A172 (cell line): ENCODE results near the gene UBE2QL1. TPM values are rescaled to one million over a fixed set of nuclear protein-coding genes. Genes with fewer than 3 reads are reported as not detected.
A peak's percentile ranks its signal among the peaks of the same experiment; 100 is the strongest.

Source experiments
- DNase-seq: peaks from one replicate; pipeline ENCODE4 v3.0.0-alpha.2; 2015; ENCODE audit warnings: low spot score
- total RNA-seq: library from RNA; depleted of rRNA; stranded (reverse); fragments of >200 nt; shearing (Covaris generic); gene quantifications from 2 replicates; pipeline ENCODE4 v1.2.3, GENCODE V29; 2014; rRNA removed

UBE2QL1 gene
- total RNA-seq, result 0.65 and 1.9 TPM in 2 replicates

- peak; percentile 18 for DNase-seq
Measured at GRCh38 chr5:6448622-6449464, at the start of gene UBE2QL1. Gene UBE2QL1 (plus strand): TSS chr5:6448859. CDS start chr5:6448894, 35 bp downstream.

GRCh38 chr5:6399980-6400910 lies 48.4 kb upstream of the UBE2QL1 start:
- DNase-seq, result peak; percentile 76

- DNase-seq, result no peak
Measured at GRCh38 chr5:6401410-6401809, 47.2 kb upstream of the UBE2QL1 start.

- no peak for DNase-seq
Measured at GRCh38 chr5:6402939-6403338, 45.7 kb upstream of the UBE2QL1 start.

- no peak for DNase-seq
Measured at GRCh38 chr5:6403416-6403815, 45.2 kb upstream of the UBE2QL1 start.

- peak; percentile 69 for DNase-seq
Measured at GRCh38 chr5:6404129-6404528, 44.5 kb upstream of the UBE2QL1 start.

GRCh38 chr5:6405591-6405990 lies 43.1 kb upstream of the UBE2QL1 start:
- no peak for DNase-seq

GRCh38 chr5:6407558-6408259 lies 41.0 kb upstream of the UBE2QL1 start:
- DNase-seq, result no peak

- no peak for DNase-seq
Measured at GRCh38 chr5:6408260-6408596, 40.4 kb upstream of the UBE2QL1 start.

- DNase-seq, result peak; percentile 73
Measured at GRCh38 chr5:6408627-6409446, 39.8 kb upstream of the UBE2QL1 start.

- no peak for DNase-seq
Measured at GRCh38 chr5:6410421-6410820, 38.2 kb upstream of the UBE2QL1 start.

- DNase-seq, result no peak
Measured at GRCh38 chr5:6411141-6411540, 37.5 kb upstream of the UBE2QL1 start.

GRCh38 chr5:6412811-6413210 lies 35.8 kb upstream of the UBE2QL1 start:
- no peak for DNase-seq

- DNase-seq, result no peak
Measured at GRCh38 chr5:6417657-6418056, 31.0 kb upstream of the UBE2QL1 start.

GRCh38 chr5:6418679-6419276 lies 29.9 kb upstream of the UBE2QL1 start:
- DNase-seq, result no peak

GRCh38 chr5:6419340-6419852 lies 29.3 kb upstream of the UBE2QL1 start:
- peak; percentile 89 for DNase-seq

- DNase-seq, result no peak
Measured at GRCh38 chr5:6423327-6424109, 25.1 kb upstream of the UBE2QL1 start.

GRCh38 chr5:6424110-6424659 lies 24.5 kb upstream of the UBE2QL1 start:
- DNase-seq, result no peak

- DNase-seq, result no peak
Measured at GRCh38 chr5:6424700-6425099, 24.0 kb upstream of the UBE2QL1 start.
